T-helper 22 cell (primary cell): ENCODE data around the gene SMG7.

Source experiments
- DNase-seq: peaks from one replicate; pipeline ENCODE4 v3.0.0-alpha.2; 2020; ENCODE audit warnings: low read depth

SMG7 gene

GRCh38 chr1:183470961-183471742 lies 1.1 kb upstream of the SMG7 start:
- DNase-seq = peak; percentile 61

GRCh38 chr1:183471743-183472487 lies 384 bp upstream of the SMG7 start:
- peak; percentile 99 for DNase-seq

- DNase-seq = no peak
These were observed 878 bp downstream of the SMG7 start for GRCh38 chr1:183473217-183473536.

- no peak for DNase-seq
These were observed 3.8 kb downstream of the SMG7 start for GRCh38 chr1:183476081-183476480.

GRCh38 chr1:183477986-183478781 lies 5.9 kb downstream of the SMG7 start:
- no peak for DNase-seq

- no peak for DNase-seq
These were observed 8.7 kb downstream of the SMG7 start for GRCh38 chr1:183480971-183481441.

GRCh38 chr1:183483224-183483623 lies 10.9 kb downstream of the SMG7 start:
- no peak for DNase-seq

GRCh38 chr1:183484254-183484653 lies 12.0 kb downstream of the SMG7 start:
- DNase-seq = no peak

GRCh38 chr1:183484851-183485250 lies 12.6 kb downstream of the SMG7 start:
- no peak for DNase-seq

GRCh38 chr1:183487674-183488442 lies 15.6 kb downstream of the SMG7 start:
- no peak for DNase-seq

GRCh38 chr1:183490932-183491331 lies 18.6 kb downstream of the SMG7 start:
- no peak for DNase-seq

GRCh38 chr1:183493540-183494245 lies 21.4 kb downstream of the SMG7 start:
- no peak for DNase-seq

GRCh38 chr1:183495420-183495819 lies 23.1 kb downstream of the SMG7 start:
- DNase-seq = no peak

GRCh38 chr1:183497218-183497617 lies 24.9 kb downstream of the SMG7 start:
- no peak for DNase-seq

- DNase-seq = no peak
These were observed 26.2 kb downstream of the SMG7 start for GRCh38 chr1:183498342-183498991.

GRCh38 chr1:183505454-183506089 lies 33.3 kb downstream of the SMG7 start:
- no peak for DNase-seq

- DNase-seq = no peak
These were observed 34.3 kb downstream of the SMG7 start for GRCh38 chr1:183506561-183506960.

GRCh38 chr1:183508694-183509093 lies 36.4 kb downstream of the SMG7 start:
- no peak for DNase-seq

GRCh38 chr1:183512450-183512849 lies 40.2 kb downstream of the SMG7 start:
- DNase-seq = no peak

GRCh38 chr1:183514235-183514634 lies 41.9 kb downstream of the SMG7 start:
- no peak for DNase-seq
